Measurements from ENCODE around the gene SPTBN1. TPM values are rescaled to one million over a fixed set of nuclear protein-coding genes. Genes with fewer than 3 reads are reported as not detected.

SPTBN1 gene
- total and polyA plus RNA-seq, 5 donors from 2014 or later = 10.0 to 182 (median 19.6) TPM

GRCh38 chr2:54545702-54546450 is 89.7 kb downstream of the SPTBN1 start:
- peaks cover 0 to 1% (median 0%) of the 10 kb centered on the region in 7 donors for H3K9me3 Mint-ChIP-seq
- peaks cover 7% of the 10 kb centered on the region for H3K27me3 Mint-ChIP-seq
- no peak overlapping the region for H3K4me3 ChIP-seq (ENCODE audit: low read depth, low read length)
- no peak for DNase-seq
- no peaks in the 10 kb centered on the region for H3K9me3 ChIP-seq (ENCODE audit: control insufficient read depth in 2 of 2, low read length in 2 of 2)
- peak overlapping the region in 1 of 3 donors; percentile 49 for H3K27ac Mint-ChIP-seq
- H3K36me3 Mint-ChIP-seq = peaks cover 3% of the 10 kb centered on the region
- H3K27me3 ChIP-seq (ENCODE audit: control insufficient read depth, insufficient read depth, low read length) = no peaks in the 10 kb centered on the region
- ATAC-seq (ENCODE audit: low read depth in 2 of 2) = peak in 1 of 2 donors; percentile 31
- H3K4me1 ChIP-seq (ENCODE audit: control insufficient read depth, insufficient read depth, low read length, poor library complexity, severe bottlenecking) = no peaks in the 10 kb centered on the region
- H3K4me3 Mint-ChIP-seq = no peak overlapping the region
- no peaks in the 10 kb centered on the region for H3K36me3 ChIP-seq (ENCODE audit: control insufficient read depth, insufficient read depth, low read length)
- H3K4me1 Mint-ChIP-seq = peaks cover 0 to 3% (median 0%) of the 10 kb centered on the region in 4 donors
- no peak overlapping the region for H3K27ac ChIP-seq (ENCODE audit: insufficient read depth, low read length, poor library complexity, severe bottlenecking)

DNA sequence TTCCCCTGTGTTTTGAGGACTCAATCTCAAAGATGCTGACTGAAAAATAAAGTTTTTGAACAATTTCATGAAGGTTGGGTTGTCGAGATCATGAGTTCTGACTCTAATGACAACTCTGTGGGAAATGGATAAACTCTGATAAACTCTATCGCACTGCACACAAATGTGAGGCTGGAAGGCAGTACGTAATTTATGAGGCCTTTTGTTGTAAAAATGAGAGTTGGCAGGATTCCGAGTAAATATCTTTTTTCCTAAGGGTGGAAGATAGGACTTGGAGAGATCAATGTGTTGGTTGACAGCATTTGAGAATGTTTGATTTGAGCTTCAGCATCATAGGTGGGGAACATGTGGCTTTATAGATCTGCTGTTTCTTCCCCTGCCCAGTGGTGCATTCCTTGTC is 90.4 kb downstream of the SPTBN1 start:
- Histone ChIP-seq H3K27ac (ENCODE audit: insufficient read depth, low read length, poor library complexity, severe bottlenecking) (no peak overlapping the region), H3K4me3 (ENCODE audit: low read depth, low read length) (no peak overlapping the region), H3K36me3 (ENCODE audit: control insufficient read depth, insufficient read depth, low read length) (no peaks in the 10 kb centered on the region), H3K27me3 (ENCODE audit: control insufficient read depth, insufficient read depth, low read length) (no peaks in the 10 kb centered on the region), H3K9me3 (ENCODE audit: control insufficient read depth in 2 of 2, low read length in 2 of 2) (no peaks in the 10 kb centered on the region), H3K4me1 (ENCODE audit: control insufficient read depth, insufficient read depth, low read length, poor library complexity, severe bottlenecking) (no peaks in the 10 kb centered on the region)
- DNase-seq (no peak), ATAC-seq (ENCODE audit: low read depth in 2 of 2) (no peak)
- no peak overlapping the region for H3K4me3 Mint-ChIP-seq
- H3K9me3 Mint-ChIP-seq = peaks cover 0 to 1% (median 0%) of the 10 kb centered on the region in 7 donors
- no peaks in the 10 kb centered on the region for H3K36me3 Mint-ChIP-seq
- H3K4me1 Mint-ChIP-seq = peaks cover 0 to 3% (median under 1%) of the 10 kb centered on the region in 4 donors
- no peak overlapping the region for H3K27ac Mint-ChIP-seq
- peaks cover 4% of the 10 kb centered on the region for H3K27me3 Mint-ChIP-seq

DNA sequence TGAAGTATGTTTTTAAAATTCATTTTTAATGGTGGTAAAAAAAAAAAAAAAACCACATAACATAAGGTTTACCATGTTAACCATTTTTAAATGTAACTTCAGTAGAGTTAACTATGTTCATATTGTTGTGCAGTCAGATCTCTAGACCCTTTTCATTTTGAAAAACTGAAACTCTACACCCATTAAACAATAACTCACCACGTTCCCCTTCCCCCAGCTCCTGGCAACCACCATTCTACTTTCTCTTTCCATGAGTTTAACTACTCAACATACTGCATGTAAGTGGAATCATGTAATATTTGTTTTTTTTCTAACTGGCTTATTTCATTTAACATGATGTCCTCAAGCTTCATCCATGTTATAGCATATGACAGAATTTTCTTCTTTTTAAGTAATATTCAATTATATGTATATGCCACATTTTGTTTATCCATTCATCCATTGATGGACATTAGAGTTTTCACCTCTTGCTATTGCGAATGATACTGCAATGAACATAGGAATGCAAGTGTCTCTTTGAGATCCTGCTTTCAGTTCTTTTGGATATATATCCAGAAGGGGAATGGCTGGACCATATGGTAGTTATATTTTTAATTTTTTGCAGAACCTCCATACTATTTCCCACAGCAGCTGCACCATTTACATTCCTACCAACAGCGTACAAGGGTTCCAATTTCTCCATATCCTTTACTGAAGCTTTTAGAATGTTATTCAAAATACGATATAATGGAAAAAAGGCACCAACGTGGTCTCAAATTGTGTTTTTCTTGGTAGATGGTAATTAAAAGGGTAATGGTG is 91.0 kb downstream of the SPTBN1 start:
- peaks cover 0 to 2% (median under 1%) of the 10 kb centered on the region in 4 donors for H3K4me1 Mint-ChIP-seq
- H3K9me3 Mint-ChIP-seq = peaks cover 0 to 1% (median 0%) of the 10 kb centered on the region in 7 donors
- H3K9me3 ChIP-seq (ENCODE audit: control insufficient read depth in 2 of 2, low read length in 2 of 2) = no peaks in the 10 kb centered on the region
- H3K27ac Mint-ChIP-seq = peak overlapping the region in 2 of 3 donors; percentile 4 to 7
- ATAC-seq (ENCODE audit: low read depth in 2 of 2) = no peak
- no peak overlapping the region for H3K4me3 Mint-ChIP-seq
- H3K36me3 Mint-ChIP-seq = no peaks in the 10 kb centered on the region
- H3K27me3 Mint-ChIP-seq = peaks cover 4% of the 10 kb centered on the region
- H3K36me3 ChIP-seq (ENCODE audit: control insufficient read depth, insufficient read depth, low read length) = no peaks in the 10 kb centered on the region
- no peaks in the 10 kb centered on the region for H3K27me3 ChIP-seq (ENCODE audit: control insufficient read depth, insufficient read depth, low read length)
- H3K27ac ChIP-seq (ENCODE audit: insufficient read depth, low read length, poor library complexity, severe bottlenecking) = no peak overlapping the region
- no peaks in the 10 kb centered on the region for H3K4me1 ChIP-seq (ENCODE audit: control insufficient read depth, insufficient read depth, low read length, poor library complexity, severe bottlenecking)
- no peak overlapping the region for H3K4me3 ChIP-seq (ENCODE audit: low read depth, low read length)
- DNase-seq = peak in 1 of 3 donors; percentile 45

DNA sequence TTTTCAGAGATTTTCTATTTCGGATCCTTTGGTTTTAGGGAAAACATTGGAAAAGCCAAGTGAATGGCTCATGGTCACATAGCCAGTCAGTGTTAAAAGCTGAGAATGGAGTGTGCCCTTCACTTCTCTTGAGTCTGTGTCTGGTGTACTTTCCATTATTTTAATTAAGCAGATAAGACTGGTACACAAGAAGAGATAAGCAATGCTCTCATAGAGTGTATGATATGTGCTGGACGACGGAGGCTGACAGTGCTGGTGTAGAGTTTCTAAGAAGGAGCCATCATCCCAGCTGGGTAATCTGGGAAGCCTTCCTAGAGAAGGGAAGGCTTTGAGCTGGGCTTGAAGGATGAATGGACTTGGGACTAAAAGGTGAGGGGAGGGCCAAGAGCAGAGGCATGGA is 93.3 kb downstream of the SPTBN1 start:
- no peak overlapping the region for H3K4me3 ChIP-seq (ENCODE audit: low read depth, low read length)
- Mint-ChIP-seq H3K9me3 (no peaks in the 10 kb centered on the region), H3K36me3 (no peaks in the 10 kb centered on the region), H3K27ac (no peak overlapping the region), H3K27me3 (peaks cover 8% of the 10 kb centered on the region), H3K4me1 (peaks cover 2 to 11% (median 5%) of the 10 kb centered on the region in 4 donors), H3K4me3 (no peak overlapping the region)
- H3K4me1 ChIP-seq (ENCODE audit: control insufficient read depth, insufficient read depth, low read length, poor library complexity, severe bottlenecking) = no peaks in the 10 kb centered on the region
- ATAC-seq (ENCODE audit: low read depth in 2 of 2) (no peak), DNase-seq (no peak)
- no peaks in the 10 kb centered on the region for H3K9me3 ChIP-seq (ENCODE audit: control insufficient read depth in 2 of 2, low read length in 2 of 2)
- H3K27me3 ChIP-seq (ENCODE audit: control insufficient read depth, insufficient read depth, low read length) = no peaks in the 10 kb centered on the region
- H3K27ac ChIP-seq (ENCODE audit: insufficient read depth, low read length, poor library complexity, severe bottlenecking) = no peak overlapping the region
- no peaks in the 10 kb centered on the region for H3K36me3 ChIP-seq (ENCODE audit: control insufficient read depth, insufficient read depth, low read length)

DNA sequence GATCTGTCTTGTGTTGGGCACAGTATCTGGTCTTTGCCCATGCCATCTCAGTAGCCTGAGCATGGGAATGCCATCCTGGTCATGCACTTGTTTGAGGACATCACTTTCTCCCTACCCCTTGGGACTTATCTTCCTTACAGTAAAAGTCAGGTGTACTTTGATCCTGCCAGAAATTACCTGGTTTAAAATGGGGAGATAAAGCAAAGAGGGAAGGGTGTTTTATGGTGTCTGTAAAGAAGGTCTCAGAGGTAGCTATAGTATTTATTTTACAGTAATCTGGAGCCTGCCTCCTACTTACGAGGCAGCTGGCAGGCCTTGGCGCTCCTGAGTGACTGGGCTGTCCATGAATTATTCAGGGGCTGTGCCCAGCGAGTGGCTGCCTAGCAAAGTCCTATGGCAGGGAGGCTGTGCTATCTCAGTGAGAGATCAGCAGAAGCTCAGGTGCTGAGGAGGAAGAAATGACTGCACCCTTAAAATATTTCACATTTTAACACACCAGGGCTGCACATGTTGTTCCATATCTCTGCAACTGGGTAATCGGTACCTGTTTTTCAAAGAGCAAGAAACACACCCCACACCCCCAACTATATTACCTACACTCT is 93.9 kb downstream of the SPTBN1 start:
- H3K27me3 Mint-ChIP-seq = peaks cover 8% of the 10 kb centered on the region
- ATAC-seq (ENCODE audit: low read depth in 2 of 2) = no peak
- peaks cover 5 to 16% (median 6%) of the 10 kb centered on the region in 4 donors for H3K4me1 Mint-ChIP-seq
- no peak overlapping the region for H3K27ac Mint-ChIP-seq
- H3K27me3 ChIP-seq (ENCODE audit: control insufficient read depth, insufficient read depth, low read length) = no peaks in the 10 kb centered on the region
- no peak overlapping the region for H3K4me3 ChIP-seq (ENCODE audit: low read depth, low read length)
- H3K36me3 Mint-ChIP-seq = no peaks in the 10 kb centered on the region
- H3K9me3 Mint-ChIP-seq = no peaks in the 10 kb centered on the region
- no peak overlapping the region for H3K4me3 Mint-ChIP-seq
- no peaks in the 10 kb centered on the region for H3K36me3 ChIP-seq (ENCODE audit: control insufficient read depth, insufficient read depth, low read length)
- no peaks in the 10 kb centered on the region for H3K9me3 ChIP-seq (ENCODE audit: control insufficient read depth in 2 of 2, low read length in 2 of 2)
- H3K27ac ChIP-seq (ENCODE audit: insufficient read depth, low read length, poor library complexity, severe bottlenecking) = no peak overlapping the region
- no peak for DNase-seq
- no peaks in the 10 kb centered on the region for H3K4me1 ChIP-seq (ENCODE audit: control insufficient read depth, insufficient read depth, low read length, poor library complexity, severe bottlenecking)

DNA sequence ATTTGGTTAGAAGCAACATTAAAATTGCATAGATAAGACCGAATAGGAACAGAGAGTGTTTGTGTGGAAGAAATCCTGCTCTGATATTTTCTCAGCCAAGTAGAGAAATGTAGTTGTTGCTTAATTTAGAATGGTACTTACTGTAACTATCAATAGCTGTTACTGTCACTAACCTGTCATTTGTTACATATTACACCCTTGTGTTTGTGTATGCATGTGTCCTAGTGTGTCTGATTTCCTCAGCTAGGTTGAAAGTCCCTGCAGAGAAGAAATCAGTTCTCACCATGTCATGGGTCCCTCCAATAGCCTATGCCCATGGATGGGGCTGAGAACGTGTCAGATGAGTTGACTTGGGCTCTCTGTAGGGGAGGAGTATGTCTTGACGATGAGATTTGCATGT is 94.4 kb downstream of the SPTBN1 start:
- no peaks in the 10 kb centered on the region for H3K36me3 Mint-ChIP-seq
- no peak overlapping the region for H3K27ac Mint-ChIP-seq
- H3K4me3 ChIP-seq (ENCODE audit: low read depth, low read length) = no peak overlapping the region
- no peak overlapping the region for H3K4me3 Mint-ChIP-seq
- no peaks in the 10 kb centered on the region for H3K36me3 ChIP-seq (ENCODE audit: control insufficient read depth, insufficient read depth, low read length)
- DNase-seq = no peak
- H3K27me3 ChIP-seq (ENCODE audit: control insufficient read depth, insufficient read depth, low read length) = no peaks in the 10 kb centered on the region
- no peaks in the 10 kb centered on the region for H3K9me3 Mint-ChIP-seq
- no peaks in the 10 kb centered on the region for H3K4me1 ChIP-seq (ENCODE audit: control insufficient read depth, insufficient read depth, low read length, poor library complexity, severe bottlenecking)
- peaks cover 5 to 20% (median 7%) of the 10 kb centered on the region in 4 donors for H3K4me1 Mint-ChIP-seq
- no peak for ATAC-seq (ENCODE audit: low read depth in 2 of 2)
- H3K27me3 Mint-ChIP-seq = peaks cover 8% of the 10 kb centered on the region
- H3K27ac ChIP-seq (ENCODE audit: insufficient read depth, low read length, poor library complexity, severe bottlenecking) = no peak overlapping the region
- no peaks in the 10 kb centered on the region for H3K9me3 ChIP-seq (ENCODE audit: control insufficient read depth in 2 of 2, low read length in 2 of 2)

DNA sequence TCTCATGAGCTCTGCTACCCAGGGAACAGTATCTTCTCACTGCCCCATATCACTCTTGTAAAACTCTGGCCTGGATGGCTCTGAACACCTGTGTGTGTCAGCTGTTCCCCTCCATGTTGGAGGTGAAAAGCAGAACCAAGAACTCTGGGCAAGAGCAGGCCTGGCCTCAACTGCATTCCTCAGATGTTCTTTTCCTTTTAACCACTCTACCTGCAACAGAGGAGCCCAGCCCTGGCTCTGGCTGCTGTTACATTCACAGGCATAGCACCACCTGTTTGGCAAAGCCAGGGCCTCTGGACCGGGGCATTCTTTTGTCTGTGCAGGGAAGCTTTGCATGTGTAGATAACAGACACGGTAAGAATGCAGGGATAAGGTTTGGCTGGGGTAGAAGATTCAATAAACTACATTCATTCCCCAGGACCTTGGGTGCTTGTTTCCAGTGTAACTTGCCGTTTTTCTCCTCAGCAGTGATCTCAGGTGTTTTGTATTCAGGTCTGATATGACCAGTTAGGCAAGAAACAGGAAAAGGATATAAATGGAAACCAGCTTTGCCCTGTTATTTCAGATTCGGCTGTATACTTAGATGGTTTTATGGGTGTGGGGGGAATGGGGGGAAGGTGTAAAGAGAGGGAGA is 95.1 kb downstream of the SPTBN1 start:
- Histone ChIP-seq H3K36me3 (ENCODE audit: control insufficient read depth, insufficient read depth, low read length) (no peaks in the 10 kb centered on the region), H3K4me3 (ENCODE audit: low read depth, low read length) (no peak overlapping the region), H3K27me3 (ENCODE audit: control insufficient read depth, insufficient read depth, low read length) (no peaks in the 10 kb centered on the region), H3K4me1 (ENCODE audit: control insufficient read depth, insufficient read depth, low read length, poor library complexity, severe bottlenecking) (no peaks in the 10 kb centered on the region), H3K27ac (ENCODE audit: insufficient read depth, low read length, poor library complexity, severe bottlenecking) (no peak overlapping the region), H3K9me3 (ENCODE audit: control insufficient read depth in 2 of 2, low read length in 2 of 2) (no peaks in the 10 kb centered on the region)
- H3K27ac Mint-ChIP-seq = no peak overlapping the region
- no peak overlapping the region for H3K4me3 Mint-ChIP-seq
- DNase-seq = no peak
- H3K4me1 Mint-ChIP-seq = peaks cover 5 to 20% (median 7%) of the 10 kb centered on the region in 4 donors
- ATAC-seq (ENCODE audit: low read depth in 2 of 2) = no peak
- peaks cover 8% of the 10 kb centered on the region for H3K27me3 Mint-ChIP-seq
- H3K36me3 Mint-ChIP-seq = no peaks in the 10 kb centered on the region
- no peaks in the 10 kb centered on the region for H3K9me3 Mint-ChIP-seq

Measured in CD4-positive, CD25-positive, alpha-beta regulatory T cell (primary cell).